ENCODE results near the gene LRP1B.

LRP1B gene

DNA sequence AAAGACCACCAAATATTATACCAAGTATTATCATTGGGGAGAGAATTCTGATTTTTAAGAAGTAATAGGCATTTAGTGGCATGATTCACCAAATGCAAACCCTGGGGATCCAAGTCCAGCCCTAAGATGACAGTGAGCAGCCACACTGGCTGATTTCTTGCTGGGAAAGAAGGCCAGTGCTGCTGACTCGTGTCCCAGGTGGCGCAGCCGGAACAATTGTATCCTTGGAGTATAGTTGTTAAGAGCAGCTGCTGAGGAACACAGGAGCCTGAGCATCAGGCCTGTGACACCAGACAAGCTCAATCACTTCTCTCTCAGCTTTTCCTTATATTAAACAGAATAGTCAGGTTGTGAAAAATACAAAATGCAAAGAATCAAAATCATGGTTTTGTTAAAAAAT is 48.4 kb downstream of the LRP1B start:
- Histone ChIP-seq H3K4me1 (ENCODE audit: control insufficient read depth in 2 of 2, insufficient read depth in 2 of 2, low read length in 2 of 2) (no peaks in the 10 kb centered on the region), H3K9me3 (ENCODE audit: control insufficient read depth in 2 of 2, low read length in 2 of 2) (no peaks in the 10 kb centered on the region), H3K9ac (ENCODE audit: low read depth in 1 of 2, low read length in 2 of 2) (no peak overlapping the region), H3K27ac (ENCODE audit: low read depth in 2 of 2, low read length in 2 of 2) (no peak overlapping the region), H3K27me3 (ENCODE audit: control insufficient read depth in 2 of 2, insufficient read depth in 2 of 2, low read length in 2 of 2) (no peaks in the 10 kb centered on the region), H3K4me3 (ENCODE audit: low read length in 2 of 2) (no peak overlapping the region), H3K36me3 (ENCODE audit: control insufficient read depth in 2 of 2, insufficient read depth in 2 of 2, low read length in 2 of 2) (no peaks in the 10 kb centered on the region)

DNA sequence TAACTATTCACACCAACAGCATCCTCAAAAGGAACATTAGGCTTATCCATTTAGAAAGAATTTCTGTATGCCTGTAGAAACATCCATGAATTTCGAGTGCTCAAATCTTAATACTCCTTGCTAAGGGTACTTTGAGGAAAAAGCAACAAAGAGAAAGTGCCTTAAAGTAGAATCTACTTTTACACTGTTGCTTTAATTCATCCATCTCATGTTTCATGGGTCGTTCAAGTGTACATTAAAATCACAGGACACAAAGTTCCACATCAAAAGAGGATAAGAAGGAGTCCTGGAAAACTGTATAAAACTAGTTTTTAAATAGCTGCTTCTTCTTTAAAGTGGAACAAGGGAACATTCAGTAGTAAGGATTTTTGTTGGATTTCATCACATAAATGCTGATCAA is 54.5 kb downstream of the LRP1B start:
- Histone ChIP-seq H3K4me3 (ENCODE audit: low read length in 2 of 2) (no peak overlapping the region), H3K9ac (ENCODE audit: low read depth in 1 of 2, low read length in 2 of 2) (no peak overlapping the region), H3K9me3 (ENCODE audit: control insufficient read depth in 2 of 2, low read length in 2 of 2) (no peaks in the 10 kb centered on the region), H3K4me1 (ENCODE audit: control insufficient read depth in 2 of 2, insufficient read depth in 2 of 2, low read length in 2 of 2) (no peaks in the 10 kb centered on the region), H3K27ac (ENCODE audit: low read depth in 2 of 2, low read length in 2 of 2) (no peak overlapping the region), H3K27me3 (ENCODE audit: control insufficient read depth in 2 of 2, insufficient read depth in 2 of 2, low read length in 2 of 2) (no peaks in the 10 kb centered on the region), H3K36me3 (ENCODE audit: control insufficient read depth in 2 of 2, insufficient read depth in 2 of 2, low read length in 2 of 2) (no peaks in the 10 kb centered on the region)

DNA sequence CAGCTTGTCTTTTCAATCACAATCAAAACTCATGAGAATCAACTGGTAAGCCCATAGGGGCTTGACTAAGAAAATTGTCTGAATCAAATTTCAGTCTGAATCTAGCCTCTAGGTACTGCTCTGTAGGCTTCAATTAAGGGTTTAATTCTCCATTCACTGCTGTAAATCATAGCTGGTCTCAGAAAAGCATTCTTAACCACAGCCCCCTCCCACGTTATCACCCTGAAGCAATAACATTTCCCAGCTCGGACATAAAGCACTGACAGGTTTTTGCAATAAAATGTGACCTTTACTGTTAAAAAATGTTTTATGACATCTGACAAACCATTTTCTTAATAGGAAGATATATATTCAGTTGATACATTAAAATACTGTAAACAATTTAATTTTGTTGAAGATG is 55.0 kb downstream of the LRP1B start:
- Histone ChIP-seq H3K4me1 (ENCODE audit: control insufficient read depth in 2 of 2, insufficient read depth in 2 of 2, low read length in 2 of 2) (no peaks in the 10 kb centered on the region), H3K4me3 (ENCODE audit: low read length in 2 of 2) (no peak overlapping the region), H3K36me3 (ENCODE audit: control insufficient read depth in 2 of 2, insufficient read depth in 2 of 2, low read length in 2 of 2) (no peaks in the 10 kb centered on the region), H3K9ac (ENCODE audit: low read depth in 1 of 2, low read length in 2 of 2) (no peak overlapping the region), H3K27ac (ENCODE audit: low read depth in 2 of 2, low read length in 2 of 2) (no peak overlapping the region), H3K27me3 (ENCODE audit: control insufficient read depth in 2 of 2, insufficient read depth in 2 of 2, low read length in 2 of 2) (no peaks in the 10 kb centered on the region), H3K9me3 (ENCODE audit: control insufficient read depth in 2 of 2, low read length in 2 of 2) (no peaks in the 10 kb centered on the region)

DNA sequence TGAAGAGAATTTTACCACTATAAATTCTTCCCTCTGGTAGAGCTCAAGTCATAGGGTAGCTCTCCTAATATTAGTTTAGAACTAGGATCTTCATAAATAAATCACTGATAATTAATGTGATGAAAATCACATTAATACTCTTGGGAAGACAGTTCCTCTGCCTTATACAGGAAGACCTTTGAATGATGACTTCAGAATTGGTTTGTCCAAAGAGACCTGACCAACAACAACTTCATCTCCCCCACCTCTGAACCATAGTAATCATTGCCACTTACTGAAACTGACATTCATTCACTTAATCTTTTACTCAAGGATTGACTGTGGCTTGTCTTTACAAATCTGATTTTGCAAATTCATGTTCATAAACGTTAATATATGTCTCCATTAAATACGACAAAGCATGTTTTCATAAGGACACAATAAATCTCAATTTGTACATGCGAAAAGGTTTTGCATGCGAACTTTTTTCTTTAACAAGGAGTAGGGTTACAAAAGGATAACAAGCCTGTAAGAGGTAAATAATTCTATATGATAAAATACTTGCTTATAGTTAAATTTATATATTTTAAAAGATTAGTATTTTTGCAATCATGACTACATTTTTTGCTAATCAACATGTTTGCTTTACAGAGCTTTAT is 61.4 kb downstream of the LRP1B start:
- H3K27ac ChIP-seq (ENCODE audit: low read depth in 2 of 2, low read length in 2 of 2) = no peak overlapping the region
- H3K4me3 ChIP-seq (ENCODE audit: low read length in 2 of 2) = no peak overlapping the region
- H3K36me3 ChIP-seq (ENCODE audit: control insufficient read depth in 2 of 2, insufficient read depth in 2 of 2, low read length in 2 of 2) = no peaks in the 10 kb centered on the region
- no peaks in the 10 kb centered on the region for H3K9me3 ChIP-seq (ENCODE audit: control insufficient read depth in 2 of 2, low read length in 2 of 2)
- no peak overlapping the region for H3K9ac ChIP-seq (ENCODE audit: low read depth in 1 of 2, low read length in 2 of 2)
- no peaks in the 10 kb centered on the region for H3K27me3 ChIP-seq (ENCODE audit: control insufficient read depth in 2 of 2, insufficient read depth in 2 of 2, low read length in 2 of 2)
- H3K4me1 ChIP-seq (ENCODE audit: control insufficient read depth in 2 of 2, insufficient read depth in 2 of 2, low read length in 2 of 2) = no peaks in the 10 kb centered on the region

DNA sequence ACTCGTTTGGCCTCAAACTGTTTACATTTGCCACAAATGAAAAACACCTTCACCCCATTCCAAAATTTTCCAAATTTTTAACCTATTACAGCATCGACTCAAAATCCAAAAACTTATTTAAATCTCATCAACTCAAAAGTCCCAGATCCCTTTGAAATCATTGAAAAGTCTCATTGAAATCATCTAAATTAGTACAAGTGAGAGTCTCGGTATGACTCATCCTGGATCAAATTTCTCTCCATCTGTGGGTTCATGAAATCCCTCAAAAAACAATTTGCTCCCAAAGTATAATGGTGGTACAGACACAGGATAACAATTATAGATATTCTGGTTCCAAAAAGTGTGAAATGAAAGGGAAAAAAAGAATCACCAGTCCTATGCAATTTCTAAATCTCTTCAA is 65.1 kb downstream of the LRP1B start:
- H3K36me3 ChIP-seq (ENCODE audit: control insufficient read depth in 2 of 2, insufficient read depth in 2 of 2, low read length in 2 of 2) = no peaks in the 10 kb centered on the region
- no peak overlapping the region for H3K27ac ChIP-seq (ENCODE audit: low read depth in 2 of 2, low read length in 2 of 2)
- no peaks in the 10 kb centered on the region for H3K4me1 ChIP-seq (ENCODE audit: control insufficient read depth in 2 of 2, insufficient read depth in 2 of 2, low read length in 2 of 2)
- H3K9me3 ChIP-seq (ENCODE audit: control insufficient read depth in 2 of 2, low read length in 2 of 2) = no peaks in the 10 kb centered on the region
- H3K4me3 ChIP-seq (ENCODE audit: low read length in 2 of 2) = no peak overlapping the region
- H3K9ac ChIP-seq (ENCODE audit: low read depth in 1 of 2, low read length in 2 of 2) = no peak overlapping the region
- no peaks in the 10 kb centered on the region for H3K27me3 ChIP-seq (ENCODE audit: control insufficient read depth in 2 of 2, insufficient read depth in 2 of 2, low read length in 2 of 2)

DNA sequence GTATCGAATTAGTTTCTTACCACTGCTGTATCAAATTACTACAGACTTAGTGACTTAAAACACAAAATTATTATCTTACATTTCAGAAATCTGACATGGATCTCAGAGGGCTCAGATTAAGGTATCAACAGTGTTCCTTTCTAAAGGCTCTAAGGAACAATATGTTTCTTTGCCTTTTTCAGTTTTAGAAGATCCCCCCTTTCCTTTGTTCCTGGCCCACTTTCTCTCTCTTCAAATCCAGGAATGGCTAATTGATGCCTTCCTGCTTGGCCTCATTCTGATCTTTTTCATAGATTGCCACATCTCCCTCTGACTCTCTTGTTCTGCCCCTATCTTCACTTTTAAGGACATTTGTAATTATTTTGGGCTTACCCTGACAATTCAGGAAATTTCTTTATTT is 65.7 kb downstream of the LRP1B start:
- no peaks in the 10 kb centered on the region for H3K27me3 ChIP-seq (ENCODE audit: control insufficient read depth in 2 of 2, insufficient read depth in 2 of 2, low read length in 2 of 2)
- no peaks in the 10 kb centered on the region for H3K4me1 ChIP-seq (ENCODE audit: control insufficient read depth in 2 of 2, insufficient read depth in 2 of 2, low read length in 2 of 2)
- no peak overlapping the region for H3K27ac ChIP-seq (ENCODE audit: low read depth in 2 of 2, low read length in 2 of 2)
- H3K9me3 ChIP-seq (ENCODE audit: control insufficient read depth in 2 of 2, low read length in 2 of 2) = no peaks in the 10 kb centered on the region
- no peak overlapping the region for H3K9ac ChIP-seq (ENCODE audit: low read depth in 1 of 2, low read length in 2 of 2)
- no peaks in the 10 kb centered on the region for H3K36me3 ChIP-seq (ENCODE audit: control insufficient read depth in 2 of 2, insufficient read depth in 2 of 2, low read length in 2 of 2)
- no peak overlapping the region for H3K4me3 ChIP-seq (ENCODE audit: low read length in 2 of 2)

DNA sequence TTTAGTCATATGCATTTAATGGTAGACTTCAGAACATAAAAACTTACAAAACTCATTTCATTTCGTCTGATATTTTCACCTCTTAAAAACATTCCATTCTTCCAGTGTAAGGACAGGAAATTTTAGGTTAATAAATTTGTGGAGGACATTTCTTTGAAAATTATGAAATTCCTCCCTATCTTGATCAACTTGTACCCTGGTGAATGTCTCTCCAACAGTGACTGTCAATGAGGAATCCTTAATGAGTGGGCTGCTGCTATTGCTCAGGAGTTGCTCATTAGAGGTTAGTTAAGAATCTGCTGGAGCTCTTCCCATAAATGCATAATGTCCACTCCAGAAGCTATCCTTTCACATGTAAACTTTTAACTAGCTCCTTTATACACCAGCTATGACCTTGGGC is 69.1 kb downstream of the LRP1B start:
- Histone ChIP-seq H3K27me3 (ENCODE audit: control insufficient read depth in 2 of 2, insufficient read depth in 2 of 2, low read length in 2 of 2) (no peaks in the 10 kb centered on the region), H3K4me3 (ENCODE audit: low read length in 2 of 2) (no peak overlapping the region), H3K9me3 (ENCODE audit: control insufficient read depth in 2 of 2, low read length in 2 of 2) (no peaks in the 10 kb centered on the region), H3K9ac (ENCODE audit: low read depth in 1 of 2, low read length in 2 of 2) (no peak overlapping the region), H3K4me1 (ENCODE audit: control insufficient read depth in 2 of 2, insufficient read depth in 2 of 2, low read length in 2 of 2) (no peaks in the 10 kb centered on the region), H3K36me3 (ENCODE audit: control insufficient read depth in 2 of 2, insufficient read depth in 2 of 2, low read length in 2 of 2) (no peaks in the 10 kb centered on the region), H3K27ac (ENCODE audit: low read depth in 2 of 2, low read length in 2 of 2) (no peak overlapping the region)

DNA sequence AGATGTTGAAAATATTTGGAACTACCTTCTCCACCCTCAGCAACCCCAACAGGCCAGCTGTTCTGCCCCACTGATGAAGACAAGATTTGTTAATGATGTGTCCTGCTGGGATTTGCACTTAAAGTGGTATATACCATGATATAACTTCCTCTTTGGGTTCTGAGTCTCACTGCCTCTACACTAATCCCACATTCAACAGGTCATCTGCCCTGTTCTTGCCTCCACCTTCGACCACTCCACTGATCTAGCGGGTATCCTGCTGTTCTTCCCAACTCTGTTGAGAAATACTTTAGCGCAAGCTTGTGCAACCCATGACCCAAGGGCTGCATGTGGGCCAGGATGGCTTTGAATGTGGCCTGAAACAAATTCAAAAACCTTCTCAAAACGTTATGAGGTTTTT is 72.7 kb downstream of the LRP1B start:
- H3K27me3 ChIP-seq (ENCODE audit: control insufficient read depth in 2 of 2, insufficient read depth in 2 of 2, low read length in 2 of 2) = no peaks in the 10 kb centered on the region
- no peak overlapping the region for H3K27ac ChIP-seq (ENCODE audit: low read depth in 2 of 2, low read length in 2 of 2)
- no peak overlapping the region for H3K4me3 ChIP-seq (ENCODE audit: low read length in 2 of 2)
- no peak overlapping the region for H3K9ac ChIP-seq (ENCODE audit: low read depth in 1 of 2, low read length in 2 of 2)
- H3K9me3 ChIP-seq (ENCODE audit: control insufficient read depth in 2 of 2, low read length in 2 of 2) = no peaks in the 10 kb centered on the region
- H3K36me3 ChIP-seq (ENCODE audit: control insufficient read depth in 2 of 2, insufficient read depth in 2 of 2, low read length in 2 of 2) = no peaks in the 10 kb centered on the region
- H3K4me1 ChIP-seq (ENCODE audit: control insufficient read depth in 2 of 2, insufficient read depth in 2 of 2, low read length in 2 of 2) = no peaks in the 10 kb centered on the region

DNA sequence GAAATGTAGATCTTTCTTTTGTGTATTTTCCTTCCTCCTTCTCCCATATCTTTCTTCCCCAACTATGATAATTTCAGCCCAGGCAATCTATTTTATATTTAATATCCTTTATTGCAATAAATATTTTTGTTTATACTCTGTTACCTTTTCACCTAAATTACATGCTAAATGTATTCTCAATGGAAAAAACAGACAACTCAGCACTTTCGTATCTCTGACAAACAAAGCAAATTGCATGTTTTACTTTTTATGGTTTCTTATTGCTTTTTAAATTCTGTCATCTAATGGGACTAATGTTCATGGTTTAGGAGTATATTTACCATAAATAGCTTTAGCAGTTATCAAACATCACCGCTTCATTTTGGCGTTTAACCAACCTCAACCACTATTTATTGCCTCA is 74.0 kb downstream of the LRP1B start:
- Histone ChIP-seq H3K27me3 (ENCODE audit: control insufficient read depth in 2 of 2, insufficient read depth in 2 of 2, low read length in 2 of 2) (no peaks in the 10 kb centered on the region), H3K9me3 (ENCODE audit: control insufficient read depth in 2 of 2, low read length in 2 of 2) (no peaks in the 10 kb centered on the region), H3K36me3 (ENCODE audit: control insufficient read depth in 2 of 2, insufficient read depth in 2 of 2, low read length in 2 of 2) (no peaks in the 10 kb centered on the region)

DNA sequence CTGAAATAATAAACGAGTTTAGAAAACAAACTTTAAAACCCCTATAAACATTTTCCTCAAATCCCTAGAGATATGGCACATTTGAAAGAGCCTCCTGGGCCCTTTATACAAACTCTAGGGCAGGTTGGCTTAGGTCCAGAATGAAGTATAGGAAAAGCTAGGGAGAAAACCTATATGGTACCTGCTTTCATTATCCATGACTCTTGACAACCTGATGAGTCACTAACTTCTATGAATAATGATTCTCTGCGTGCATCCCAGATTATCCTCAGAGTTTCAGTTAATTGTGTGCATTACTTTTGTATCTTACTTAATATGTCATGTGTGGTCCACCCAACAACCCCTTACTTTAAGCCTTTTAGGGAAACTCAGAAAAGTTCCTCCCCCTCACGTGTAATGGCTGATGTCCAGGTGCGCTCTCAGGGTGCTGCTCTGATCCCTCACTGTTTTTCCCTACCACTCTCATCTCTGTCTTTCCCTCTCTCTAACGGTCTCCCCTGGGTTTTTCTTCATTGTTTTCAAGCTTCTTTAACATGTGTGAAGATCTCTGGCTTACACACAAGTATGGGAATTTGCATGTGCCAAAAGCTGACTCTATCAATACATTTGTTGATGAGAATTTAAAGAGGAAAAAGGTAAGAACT is 78.5 kb downstream of the LRP1B start:
- Histone ChIP-seq H3K9ac (ENCODE audit: low read depth in 1 of 2, low read length in 2 of 2) (no peak overlapping the region), H3K27me3 (ENCODE audit: control insufficient read depth in 2 of 2, insufficient read depth in 2 of 2, low read length in 2 of 2) (no peaks in the 10 kb centered on the region), H3K36me3 (ENCODE audit: control insufficient read depth in 2 of 2, insufficient read depth in 2 of 2, low read length in 2 of 2) (no peaks in the 10 kb centered on the region), H3K4me3 (ENCODE audit: low read length in 2 of 2) (no peak overlapping the region), H3K27ac (ENCODE audit: low read depth in 2 of 2, low read length in 2 of 2) (no peak overlapping the region), H3K9me3 (ENCODE audit: control insufficient read depth in 2 of 2, low read length in 2 of 2) (no peaks in the 10 kb centered on the region), H3K4me1 (ENCODE audit: control insufficient read depth in 2 of 2, insufficient read depth in 2 of 2, low read length in 2 of 2) (no peaks in the 10 kb centered on the region)

More for the DNA sequence above, 74.0 kb downstream of the LRP1B start:
- no peak overlapping the region for H3K27ac ChIP-seq (ENCODE audit: low read depth in 2 of 2, low read length in 2 of 2)
- no peak overlapping the region for H3K4me3 ChIP-seq (ENCODE audit: low read length in 2 of 2)
- no peak overlapping the region for H3K9ac ChIP-seq (ENCODE audit: low read depth in 1 of 2, low read length in 2 of 2)
- no peaks in the 10 kb centered on the region for H3K4me1 ChIP-seq (ENCODE audit: control insufficient read depth in 2 of 2, insufficient read depth in 2 of 2, low read length in 2 of 2)

All from mucosa of rectum (tissue), 2 donors.